Body of pancreas (tissue), 4 donors: Measurements from ENCODE around the gene AMDHD1. TPM values are rescaled to one million over a fixed set of nuclear protein-coding genes. Genes with fewer than 3 reads are reported as not detected.

Experiments
- ATAC-seq: fragments of 150-250 bp; one replicate; pipeline ENCODE4 v1.9.1; 2016
- DNase-seq, 4 donors: peaks; one replicate each; pipeline ENCODE4 v3.0.0-alpha.2; 2019
- H3K27ac ChIP-seq, 4 donors: fragments of 200-600 bp; sonication (generic); 1 replicate in 3 of 4; 2 replicates in 1 of 4; pipeline versions ENCODE4 v1.5.1 to v1.6.1; 2016 to 2019; ENCODE audit warnings: mild to moderate bottlenecking in 1 of 4, mixed read lengths in 1 of 4, moderate library complexity in 1 of 4
- H3K27me3 ChIP-seq, 2 donors: fragments of 200-600 bp; sonication (generic); one replicate each; pipeline ENCODE4 v1.6.0; 2016; ENCODE audit warnings: mild to moderate bottlenecking in 1 of 2
- H3K36me3 ChIP-seq, 2 donors: fragments of 200-600 bp; sonication (generic); replicated peaks in 1 of 2; 2 replicates each; pipeline ENCODE4 v1.5.1; 2016; ENCODE audit warnings: low read depth in 2 of 2; ENCODE audit not compliant: insufficient read depth in 1 of 2
- H3K4me1 ChIP-seq: fragments of 200-600 bp; sonication (generic); one replicate; pipeline ENCODE4 v1.6.0; 2016
- H3K4me3 ChIP-seq, 2 donors: fragments of 200-600 bp; sonication (generic); 1 replicate in 1 of 2; 2 replicates in 1 of 2; pipeline ENCODE4 v1.5.1; 2016 to 2019
- H3K9me3 ChIP-seq, 3 donors: fragments of 200-600 bp; sonication (generic); 1 replicate in 2 of 3; 2 replicates in 1 of 3; pipeline ENCODE4 v1.5.1; 2016
- CTCF ChIP-seq, 7 experiments: fragments of 450-650 bp in 4 of 7; fragments of 200-600 bp in 3 of 7; sonication (generic) in 3 of 7; IDR thresholded peaks; one replicate each; pipeline ENCODE4 v1.5.1; 2016 to 2019; ENCODE audit warnings: antibody characterized with exemption in 7 of 7
- POLR2A ChIP-seq, 3 donors: fragments of 450-650 bp; IDR thresholded peaks; one replicate each; pipeline ENCODE4 v1.6.1; 2016; ENCODE audit warnings: antibody characterized with exemption in 3 of 3, mild to moderate bottlenecking in 2 of 3
- WGBS, 2 donors: methylation state at CpG; one replicate each; pipeline ENCODE4 v1.1.5; 2017; 5-methylcytosine and 5-hydroxymethylcytosine counted together
- intact Hi-C: fragments of 100-400 bp; cut with DNase I; formaldehyde crosslinking; loops from one replicate; pipeline ENCODE4 v1.15.1; 2023
- total RNA-seq, 2 donors: library from RNA; depleted of rRNA; stranded (reverse); fragments of >200 nt; gene quantifications; one replicate each; pipeline ENCODE4 v1.1.0, GENCODE V29; 2016

The AMDHD1 gene
- total RNA-seq, 2 donors from 2014 or later = 4.4 to 4.6 TPM

DNA sequence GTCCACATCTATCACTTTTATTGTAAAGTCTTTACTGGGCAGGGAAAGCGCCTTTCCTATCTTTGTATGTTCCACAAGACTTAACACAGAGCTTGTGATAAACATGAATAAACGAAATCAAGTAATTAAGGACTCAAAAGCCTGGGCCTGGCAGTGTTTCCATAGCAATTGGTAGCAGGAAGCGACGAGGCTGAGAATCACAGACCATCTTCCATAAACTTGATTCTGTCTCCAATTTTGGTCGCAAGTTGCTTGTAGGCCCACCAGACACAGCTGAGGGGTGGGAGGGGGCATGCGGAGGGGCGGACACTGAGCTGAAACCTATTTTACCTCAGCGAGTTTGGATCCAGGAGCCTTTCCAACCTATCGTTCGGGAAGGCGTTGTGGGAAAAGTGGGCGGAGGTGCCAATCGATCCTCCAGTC lies 1.0 kb upstream of the AMDHD1 start:
- Histone ChIP-seq H3K27ac (peak overlapping the region; percentile 70 to 88 (median 86)), H3K27me3 (no peaks in the 10 kb centered on the region), H3K9me3 (no peaks in the 10 kb centered on the region), H3K4me3 (peak overlapping the region; percentile 74 to 93), H3K36me3 (no peaks in the 10 kb centered on the region), H3K4me1 (peaks cover 10% of the 10 kb centered on the region)
- intact Hi-C loops = no loop called here
- WGBS, 2 donors = 5 to 8% methylated on average over 7 to 13 of the region's 13 CpGs
- DNase-seq = no peak
- TF ChIP-seq CTCF (IDR thresholded peaks at IDR 0.05) = no peak
- no peak for TF ChIP-seq POLR2A (IDR thresholded peaks at IDR 0.05)
- no peak for ATAC-seq

DNA sequence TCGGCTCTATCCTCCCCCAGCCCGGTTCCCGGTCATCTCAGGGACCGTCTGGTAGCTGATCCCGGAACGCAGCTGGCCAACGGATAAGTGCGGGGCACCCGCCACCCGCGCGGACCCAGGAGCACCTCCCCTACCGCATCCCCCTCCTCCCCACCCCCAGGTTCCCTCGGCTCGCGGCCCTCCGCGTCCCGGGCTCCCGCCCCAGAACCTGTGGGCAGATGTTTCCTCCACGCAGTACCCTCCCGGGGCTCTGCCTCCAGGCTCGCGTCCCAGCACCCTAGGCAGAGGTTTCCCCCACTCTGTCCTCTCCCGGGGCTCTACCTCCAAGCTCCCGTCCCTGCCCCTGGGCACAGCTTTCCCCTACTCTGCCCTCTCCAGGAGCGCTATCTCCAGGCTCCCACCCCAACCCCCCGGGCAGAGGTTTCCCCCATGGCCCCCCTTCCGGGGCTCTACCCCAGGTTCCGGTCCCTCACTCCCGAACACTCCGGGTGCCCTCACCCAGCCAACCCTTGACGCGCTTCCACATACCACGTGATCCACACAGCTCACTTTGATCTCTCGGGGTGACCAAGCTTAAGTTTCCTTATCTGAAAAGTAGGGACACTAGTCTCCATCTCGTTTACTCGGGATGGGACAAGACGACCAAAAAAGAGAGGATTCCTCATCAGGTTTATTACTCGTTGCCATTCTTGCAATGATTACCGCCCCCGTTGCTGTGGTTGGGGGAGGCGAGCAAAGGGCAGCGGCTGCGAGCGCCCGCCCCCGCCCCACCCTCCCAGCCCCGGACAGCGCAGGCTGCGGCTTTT lies 404 bp upstream of the AMDHD1 start, which contains the start of gene CCDC38:
Gene CCDC38 (minus strand): TSS at position 91 of the 806 bp plus-strand sequence. CDS start 6,105 bp downstream, outside the sequence.
- peak within 1 kb of the TSS; percentile 74 to 93 for H3K4me3 ChIP-seq
- DNase-seq (peak; percentile 78 to 87 (median 86)), ATAC-seq (peak; percentile 96)
- H3K9me3 ChIP-seq = no peaks in the 10 kb centered on the region
- H3K27ac ChIP-seq = peak within 1 kb of the TSS; percentile 70 to 88 (median 86)
- 0% methylated on average over 31 to 51 of the region's 51 CpGs for WGBS, 2 donors
- H3K4me1 ChIP-seq = peaks cover 10% of the 10 kb centered on the region
- TF ChIP-seq POLR2A (IDR thresholded peaks at IDR 0.05) = peak; percentile 17 to 81 (median 75)
- TF ChIP-seq CTCF (IDR thresholded peaks at IDR 0.05) = no peak
- no peaks in the 10 kb centered on the region for H3K27me3 ChIP-seq
- intact Hi-C loops = no loop called here
- no peaks in the 10 kb centered on the region for H3K36me3 ChIP-seq

- H3K4me3 ChIP-seq = no peak overlapping the region
- H3K36me3 ChIP-seq = no peaks in the 10 kb centered on the region
- DNase-seq (no peak), ATAC-seq (no peak)
- no peak overlapping the region for H3K27ac ChIP-seq
- peaks cover 10% of the 10 kb centered on the region for H3K4me1 ChIP-seq
- intact Hi-C loops = no loop called here
- WGBS, 2 donors = 77 to 87% methylated on average over 10 of the region's 10 CpGs
- no peaks in the 10 kb centered on the region for H3K9me3 ChIP-seq
- H3K27me3 ChIP-seq = no peaks in the 10 kb centered on the region
- no peak for TF ChIP-seq CTCF (IDR thresholded peaks at IDR 0.05)
- no peak for TF ChIP-seq POLR2A (IDR thresholded peaks at IDR 0.05)
These were observed 1.1 kb downstream of the AMDHD1 start for GRCh38 chr12:95944108-95944704.

DNA sequence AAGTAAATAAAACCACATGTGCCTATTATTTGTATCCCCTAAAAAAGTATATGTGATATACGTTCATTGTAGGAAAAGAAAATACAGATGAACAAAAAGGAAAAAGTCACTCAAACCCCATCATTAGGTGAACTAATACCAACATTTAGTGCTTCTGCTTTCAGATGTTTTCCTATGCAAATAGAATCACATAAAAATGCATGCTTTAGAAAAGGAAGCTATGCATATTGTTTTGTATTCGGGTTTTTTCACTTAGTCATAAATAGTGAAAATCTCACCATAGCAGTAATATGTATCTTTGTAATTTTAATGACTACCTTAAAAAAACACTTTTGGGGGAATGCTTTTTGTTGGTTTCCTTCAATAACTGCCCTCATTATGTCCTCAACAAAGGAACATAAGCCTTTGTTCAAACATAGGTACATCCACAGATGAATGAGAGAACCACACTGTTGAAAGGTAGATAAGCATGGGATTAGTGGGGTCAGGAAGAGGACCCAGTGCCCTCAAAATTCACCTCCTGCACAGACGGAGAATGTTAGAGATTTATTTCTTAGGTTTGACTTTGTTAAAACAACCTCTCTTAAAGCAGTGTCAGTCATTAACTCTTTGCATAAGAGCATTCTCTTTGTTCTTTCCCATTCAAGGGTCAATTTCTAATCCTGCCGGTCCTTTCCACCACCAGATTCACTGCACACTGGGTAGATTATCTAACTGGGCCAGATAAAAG lies 6.5 kb downstream of the AMDHD1 start:
- ATAC-seq (no peak), DNase-seq (no peak)
- no peaks in the 10 kb centered on the region for H3K4me1 ChIP-seq
- 43 to 52% methylated on average over 4 of the region's 4 CpGs for WGBS, 2 donors
- no peak for TF ChIP-seq CTCF (IDR thresholded peaks at IDR 0.05)
- TF ChIP-seq POLR2A (IDR thresholded peaks at IDR 0.05) = no peak
- H3K9me3 ChIP-seq = no peaks in the 10 kb centered on the region
- H3K27ac ChIP-seq = no peak overlapping the region
- intact Hi-C loops = no loop called here
- no peaks in the 10 kb centered on the region for H3K27me3 ChIP-seq
- no peaks in the 10 kb centered on the region for H3K36me3 ChIP-seq
- no peak overlapping the region for H3K4me3 ChIP-seq
